NCI-H2196 treated with DMSO at 0.1 percent for 48 hours (cell line): ENCODE measurements around the gene ZXDA.
"Not testable (repeated sequence)": the region's sequence is repeated elsewhere in the genome, so short reads cannot be mapped to it uniquely, and the experiment has no call there.

ENCODE experiments used
- DNase-seq: peaks from one replicate; lab custom pipeline; 2025; ENCODE audit not compliant: unreplicated experiment; lab: John Stamatoyannopoulos, UW

The ZXDA gene

GRCh38 chrX:57910287-57910912 lies at the start of gene ZXDA:
ZXDA (minus strand) TSS chrX:57910458; CDS start chrX:57910420, 38 bp downstream.
- DNase-seq, result not testable (repeated sequence)

- DNase-seq, result no peak
Measured at GRCh38 chrX:57952320-57952678, 42.0 kb upstream of the ZXDA start.

GRCh38 chrX:57951666-57952319 lies 41.5 kb upstream of the ZXDA start:
- no peak for DNase-seq

GRCh38 chrX:57933321-57933720 lies 23.1 kb upstream of the ZXDA start:
- DNase-seq, result no peak

- no peak for DNase-seq
Measured at GRCh38 chrX:57932266-57932665, 22.0 kb upstream of the ZXDA start.

GRCh38 chrX:57930051-57930450 lies 19.8 kb upstream of the ZXDA start:
- DNase-seq, result no peak

- DNase-seq, result peak; percentile 6
Measured at GRCh38 chrX:57929373-57929772, 19.1 kb upstream of the ZXDA start.

GRCh38 chrX:57925806-57926205 lies 15.5 kb upstream of the ZXDA start:
- DNase-seq, result no peak

GRCh38 chrX:57918750-57919436 lies 8.6 kb upstream of the ZXDA start:
- DNase-seq, result no peak

- no peak for DNase-seq
Measured at GRCh38 chrX:57915680-57916079, 5.4 kb upstream of the ZXDA start.

GRCh38 chrX:57909595-57910286 lies 517 bp downstream of the ZXDA start:
- DNase-seq, result not testable (repeated sequence)

- peak; percentile 14 for DNase-seq
Measured at GRCh38 chrX:57908972-57909594, 1.2 kb downstream of the ZXDA start.

- DNase-seq, result no peak
Measured at GRCh38 chrX:57906790-57907189, 3.5 kb downstream of the ZXDA start.

- DNase-seq, result no peak
Measured at GRCh38 chrX:57905141-57905540, 5.1 kb downstream of the ZXDA start.

- DNase-seq, result no peak
Measured at GRCh38 chrX:57904176-57904880, 5.9 kb downstream of the ZXDA start.

- DNase-seq, result no peak
Measured at GRCh38 chrX:57902633-57903032, 7.6 kb downstream of the ZXDA start.

- DNase-seq, result no peak
Measured at GRCh38 chrX:57901466-57901865, 8.8 kb downstream of the ZXDA start.

- DNase-seq, result no peak
Measured at GRCh38 chrX:57900975-57901374, 9.3 kb downstream of the ZXDA start.

- DNase-seq, result no peak
Measured at GRCh38 chrX:57899906-57900305, 10.4 kb downstream of the ZXDA start.

- no peak for DNase-seq
Measured at GRCh38 chrX:57899064-57899463, 11.2 kb downstream of the ZXDA start.

- no peak for DNase-seq
Measured at GRCh38 chrX:57871463-57871862, 38.8 kb downstream of the ZXDA start.
